RWPE2 (cell line): ENCODE data around the gene CCDC88B.

Experiments used
- ATAC-seq: fragments of 200-7000 bp; cut with Tn5 transposase; 3 replicates; pipeline ENCODE4 v1.9.1; 2021; ENCODE audit warnings: low read depth
- DNase-seq: peaks from one replicate; pipeline ENCODE4 v3.0.0-alpha.2; 2020; ENCODE audit warnings: low spot score
- H3K27ac ChIP-seq: fragments of 450-650 bp; 2 replicates; pipeline ENCODE4 v1.5.1; 2017; ENCODE audit warnings: mild to moderate bottlenecking; ENCODE audit not compliant: poor library complexity, severe bottlenecking
- H3K27me3 ChIP-seq: fragments of 250-450 bp; sonication (Bioruptor Pico); 2 replicates; pipeline ENCODE4 v1.5.1; 2021; ENCODE audit warnings: mild to moderate bottlenecking, moderate library complexity; ENCODE audit not compliant: insufficient read depth, poor library complexity, severe bottlenecking
- H3K36me3 ChIP-seq: fragments of 250-450 bp; sonication (Bioruptor Pico); 2 replicates; pipeline ENCODE4 v1.5.1; 2020; ENCODE audit warnings: low read depth, mild to moderate bottlenecking, moderate library complexity
- H3K4me1 ChIP-seq: fragments of 250-450 bp; sonication (Bioruptor Pico); 2 replicates; pipeline ENCODE4 v1.5.1; 2021; ENCODE audit warnings: mild to moderate bottlenecking, moderate library complexity; ENCODE audit not compliant: insufficient read depth, poor library complexity, severe bottlenecking
- H3K4me3 ChIP-seq: fragments of 250-450 bp; sonication (Bioruptor Pico); 2 replicates; pipeline ENCODE4 v1.5.1; 2021; ENCODE audit warnings: mild to moderate bottlenecking, moderate library complexity; ENCODE audit not compliant: severe bottlenecking
- H3K9me3 ChIP-seq: fragments of 250-450 bp; sonication (Bioruptor Pico); 2 replicates; pipeline ENCODE4 v1.5.1; 2021; ENCODE audit warnings: mild to moderate bottlenecking, moderate library complexity; ENCODE audit not compliant: severe bottlenecking
- CTCF ChIP-seq: fragments of 450-650 bp; IDR thresholded peaks from one replicate; pipeline ENCODE4 v1.5.1; 2017; ENCODE audit warnings: mild to moderate bottlenecking, moderate library complexity; ENCODE audit not compliant: poor library complexity, severe bottlenecking

Gene CCDC88B

GRCh38 chr11:64358907-64359711, 19.1 kb downstream of the CCDC88B start, which contains the start of gene RPS6KA4:
Gene RPS6KA4 (plus strand): TSS chr11:64359162. CDS start chr11:64359236, 74 bp downstream.
- peaks cover 21% of the 10 kb centered on the region for H3K4me1 ChIP-seq
- H3K4me3 ChIP-seq, result peak within 1 kb of the TSS; percentile 70
- H3K27me3 ChIP-seq, result no peaks in the 10 kb centered on the region
- no peak for TF ChIP-seq CTCF
- DNase-seq (peak; percentile 69), ATAC-seq (peak; percentile 63)
- H3K27ac ChIP-seq, result peak within 1 kb of the TSS; percentile 97
- H3K36me3 ChIP-seq, result peaks cover 43% of the 10 kb centered on the region
- H3K9me3 ChIP-seq, result no peaks in the 10 kb centered on the region

- peak overlapping the region; percentile 70 for H3K4me3 ChIP-seq
- H3K27ac ChIP-seq, result peak overlapping the region; percentile 97
- no peak for TF ChIP-seq CTCF
- H3K36me3 ChIP-seq, result peaks cover 50% of the 10 kb centered on the region
- no peaks in the 10 kb centered on the region for H3K9me3 ChIP-seq
- no peaks in the 10 kb centered on the region for H3K27me3 ChIP-seq
- peaks cover 21% of the 10 kb centered on the region for H3K4me1 ChIP-seq
- no peak for DNase-seq
- no peak for ATAC-seq
Measured at GRCh38 chr11:64359712-64360445, 19.9 kb downstream of the CCDC88B start.

- Histone ChIP-seq H3K4me3 (no peak overlapping the region), H3K27me3 (no peaks in the 10 kb centered on the region), H3K4me1 (peaks cover 18% of the 10 kb centered on the region), H3K36me3 (peaks cover 56% of the 10 kb centered on the region), H3K27ac (peak overlapping the region; percentile 97), H3K9me3 (no peaks in the 10 kb centered on the region)
- no peak for TF ChIP-seq CTCF
- ATAC-seq (no peak), DNase-seq (no peak)
Measured at GRCh38 chr11:64360448-64360921, 20.5 kb downstream of the CCDC88B start.

GRCh38 chr11:64361659-64362058, 21.7 kb downstream of the CCDC88B start:
- peaks cover 68% of the 10 kb centered on the region for H3K36me3 ChIP-seq
- no peaks in the 10 kb centered on the region for H3K27me3 ChIP-seq
- H3K27ac ChIP-seq, result no peak overlapping the region
- no peak overlapping the region for H3K4me3 ChIP-seq
- no peak for TF ChIP-seq CTCF
- DNase-seq (no peak), ATAC-seq (no peak)
- H3K9me3 ChIP-seq, result no peaks in the 10 kb centered on the region
- H3K4me1 ChIP-seq, result peaks cover 16% of the 10 kb centered on the region
